Measurements from ENCODE around the gene TRAF4.
"Not testable (repeated sequence)": the region's sequence is repeated elsewhere in the genome, so short reads cannot be mapped to it uniquely, and the experiment has no call there.

The TRAF4 gene

DNA sequence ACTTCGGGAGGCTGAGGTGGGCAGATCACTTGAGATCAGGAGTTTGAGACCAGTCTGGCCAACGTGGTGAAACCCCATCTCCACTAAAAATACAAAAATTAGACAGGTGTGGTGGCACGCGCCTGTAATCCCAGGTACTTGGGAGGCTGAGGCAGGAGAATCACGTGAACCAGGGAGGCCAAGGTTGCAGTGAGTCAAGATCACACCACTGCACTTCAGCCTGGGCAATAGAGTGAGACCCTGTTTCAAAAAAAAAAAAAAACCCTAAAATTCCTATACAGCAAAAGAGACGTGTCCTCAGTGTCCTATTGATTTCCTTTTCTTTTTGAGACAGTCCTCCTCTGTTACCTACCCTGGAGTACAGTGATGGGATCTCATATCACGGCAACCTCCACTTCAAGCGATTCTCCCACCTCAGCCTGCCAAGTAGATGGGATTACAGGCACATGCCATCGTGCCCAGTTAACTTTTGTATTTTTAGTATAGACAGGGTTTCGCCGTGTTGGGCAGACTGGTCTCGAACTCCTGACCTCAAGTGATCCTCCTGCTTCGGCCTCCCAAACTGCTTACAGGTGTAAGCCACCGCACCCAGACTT is 51.1 kb downstream of the TRAF4 start:
- DNase-seq: not testable (repeated sequence)

DNA sequence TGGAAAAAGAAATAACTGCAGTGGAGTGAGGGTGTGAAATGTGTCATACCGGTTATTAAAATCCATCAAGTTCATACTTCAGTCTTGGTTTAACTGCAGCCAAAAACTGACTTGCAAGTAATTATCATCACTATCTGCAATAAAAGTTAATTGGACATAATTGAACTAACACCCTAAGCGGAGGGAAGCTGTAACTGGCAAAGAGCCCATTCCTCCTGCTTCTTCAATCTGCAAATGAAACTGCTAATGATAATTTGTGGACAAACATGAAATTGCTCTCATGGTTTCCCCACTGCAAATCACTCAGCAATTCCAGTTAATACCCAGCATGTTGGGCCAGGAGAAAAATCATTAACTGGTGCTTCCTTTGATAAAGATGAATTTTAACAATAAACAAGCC is 52.3 kb downstream of the TRAF4 start:
- no peak for DNase-seq
